SW480 (cell line): ENCODE data around the gene USP54.

Experiments
- DNase-seq: peaks from one replicate; pipeline ENCODE4 v3.0.0-alpha.2; 2016; ENCODE audit warnings: low spot score

Gene USP54

GRCh38 chr10:73529089-73529832 lies 61.9 kb downstream of the USP54 start:
- peak; percentile 87 for DNase-seq

- DNase-seq = no peak
Measured at GRCh38 chr10:73522263-73522662, 68.9 kb downstream of the USP54 start.

- DNase-seq = no peak
Measured at GRCh38 chr10:73519336-73519735, 71.8 kb downstream of the USP54 start.

- no peak for DNase-seq
Measured at GRCh38 chr10:73517166-73517888, 73.8 kb downstream of the USP54 start.

- no peak for DNase-seq
Measured at GRCh38 chr10:73512207-73512743, 78.9 kb downstream of the USP54 start.

GRCh38 chr10:73509695-73510094 lies 81.4 kb downstream of the USP54 start:
- DNase-seq = no peak

GRCh38 chr10:73506491-73506890 lies 84.7 kb downstream of the USP54 start:
- no peak for DNase-seq

GRCh38 chr10:73506074-73506473 lies 85.1 kb downstream of the USP54 start:
- DNase-seq = no peak

- no peak for DNase-seq
Measured at GRCh38 chr10:73503037-73503436, 88.1 kb downstream of the USP54 start.

- no peak for DNase-seq
Measured at GRCh38 chr10:73501651-73502050, 89.5 kb downstream of the USP54 start.

- no peak for DNase-seq
Measured at GRCh38 chr10:73497623-73498022, 93.5 kb downstream of the USP54 start.

GRCh38 chr10:73495884-73496674 lies 95.1 kb downstream of the USP54 start, which contains the start of gene PPP3CB:
Gene PPP3CB (minus strand): TSS chr10:73496024. CDS start chr10:73495889, 135 bp downstream.
- DNase-seq = peak; percentile 96

- peak; percentile 93 for DNase-seq
Measured at GRCh38 chr10:73495226-73495883, 95.8 kb downstream of the USP54 start.

- DNase-seq = no peak
Measured at GRCh38 chr10:73494877-73495225, 96.3 kb downstream of the USP54 start.

- DNase-seq = no peak
Measured at GRCh38 chr10:73494213-73494612, 96.9 kb downstream of the USP54 start.

GRCh38 chr10:73493781-73494180 lies 97.4 kb downstream of the USP54 start:
- no peak for DNase-seq

- no peak for DNase-seq
Measured at GRCh38 chr10:73486601-73487000, 104.5 kb downstream of the USP54 start.

GRCh38 chr10:73485320-73485719 lies 105.8 kb downstream of the USP54 start:
- no peak for DNase-seq

GRCh38 chr10:73480158-73480557 lies 111.0 kb downstream of the USP54 start:
- DNase-seq = no peak

GRCh38 chr10:73478636-73479035 lies 112.5 kb downstream of the USP54 start:
- DNase-seq = no peak

- DNase-seq = no peak
Measured at GRCh38 chr10:73471226-73471625, 119.9 kb downstream of the USP54 start.

- DNase-seq = no peak
Measured at GRCh38 chr10:73469579-73469978, 121.6 kb downstream of the USP54 start.
